ENCODE measurements around the gene NGLY1.
A peak's percentile ranks its signal among the peaks of the same experiment; 100 is the strongest.

The NGLY1 gene

GRCh38 chr3:25708036-25708435, 75.2 kb downstream of the NGLY1 start:
- DNase-seq, result no peak

GRCh38 chr3:25707268-25707926, 75.8 kb downstream of the NGLY1 start:
- no peak for DNase-seq

GRCh38 chr3:25706213-25706612, 77.0 kb downstream of the NGLY1 start:
- no peak for DNase-seq

- no peak for DNase-seq
These were observed 85.7 kb downstream of the NGLY1 start for GRCh38 chr3:25697553-25697952.

GRCh38 chr3:25695731-25696420, 87.4 kb downstream of the NGLY1 start:
- no peak for DNase-seq

- DNase-seq, result no peak
These were observed 90.0 kb downstream of the NGLY1 start for GRCh38 chr3:25693238-25693637.

GRCh38 chr3:25692341-25692740, 90.9 kb downstream of the NGLY1 start:
- no peak for DNase-seq

GRCh38 chr3:25690768-25691533, 92.3 kb downstream of the NGLY1 start:
- DNase-seq, result no peak

GRCh38 chr3:25689226-25689625, 94.0 kb downstream of the NGLY1 start:
- DNase-seq, result no peak

GRCh38 chr3:25687742-25688141, 95.5 kb downstream of the NGLY1 start:
- no peak for DNase-seq

- no peak for DNase-seq
These were observed 96.5 kb downstream of the NGLY1 start for GRCh38 chr3:25686766-25687165.

- DNase-seq, result no peak
These were observed 99.4 kb downstream of the NGLY1 start for GRCh38 chr3:25683882-25684281.

- DNase-seq, result no peak
These were observed 99.8 kb downstream of the NGLY1 start for GRCh38 chr3:25683410-25683809.

- peak in 2 of 58 donors; percentile 5 to 22 for DNase-seq
These were observed 103.5 kb downstream of the NGLY1 start for GRCh38 chr3:25679642-25680302.

GRCh38 chr3:25679166-25679565, 104.1 kb downstream of the NGLY1 start:
- DNase-seq, result peak in 1 of 58 donors; percentile 18

- no peak for DNase-seq
These were observed 104.7 kb downstream of the NGLY1 start for GRCh38 chr3:25678581-25678980.

- no peak for DNase-seq
These were observed 106.1 kb downstream of the NGLY1 start for GRCh38 chr3:25677121-25677520.

GRCh38 chr3:25674670-25675069, 108.6 kb downstream of the NGLY1 start:
- DNase-seq, result no peak

- no peak for DNase-seq
These were observed 109.4 kb downstream of the NGLY1 start for GRCh38 chr3:25673738-25674298.
